DMS53 (cell line): Measurements from ENCODE around the gene PLA2R1.

Experiments used
- DNase-seq: peaks from one replicate; lab custom pipeline; 2025; lab: John Stamatoyannopoulos, UW

The PLA2R1 gene

DNA sequence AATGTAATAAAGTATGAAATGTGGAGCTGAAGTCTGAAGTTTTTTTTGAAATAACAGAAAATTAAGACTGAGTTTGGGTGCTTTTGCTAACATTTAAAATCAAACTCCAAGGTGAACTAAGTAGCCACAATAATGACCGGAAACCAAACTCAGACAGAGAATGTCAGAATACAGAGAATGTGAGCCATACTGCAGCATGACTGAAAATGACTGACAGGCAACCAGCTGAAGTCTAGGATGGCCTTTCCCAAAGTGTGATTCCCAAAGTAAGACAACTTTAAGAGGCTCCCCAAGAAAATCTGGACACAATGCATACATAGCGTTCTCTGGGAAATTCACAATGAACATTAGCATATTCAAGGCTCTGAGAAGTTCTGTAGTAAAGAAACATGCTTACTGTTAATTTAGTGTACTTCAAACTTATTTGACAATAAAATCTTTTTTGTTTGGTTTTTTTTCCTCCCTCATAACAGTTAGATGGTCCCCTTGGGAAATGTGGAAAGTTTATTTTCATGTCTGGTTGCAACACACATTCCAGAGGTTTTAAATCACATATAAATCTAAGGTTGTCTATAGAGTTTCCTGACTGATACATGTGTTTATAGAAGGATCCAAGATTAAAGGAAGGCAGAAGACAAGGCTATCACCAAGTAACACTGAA lies 28.6 kb downstream of the PLA2R1 start:
- no peak for DNase-seq

- no peak for DNase-seq
Measured at GRCh38 chr2:160029270-160029628, 33.2 kb downstream of the PLA2R1 start.

DNA sequence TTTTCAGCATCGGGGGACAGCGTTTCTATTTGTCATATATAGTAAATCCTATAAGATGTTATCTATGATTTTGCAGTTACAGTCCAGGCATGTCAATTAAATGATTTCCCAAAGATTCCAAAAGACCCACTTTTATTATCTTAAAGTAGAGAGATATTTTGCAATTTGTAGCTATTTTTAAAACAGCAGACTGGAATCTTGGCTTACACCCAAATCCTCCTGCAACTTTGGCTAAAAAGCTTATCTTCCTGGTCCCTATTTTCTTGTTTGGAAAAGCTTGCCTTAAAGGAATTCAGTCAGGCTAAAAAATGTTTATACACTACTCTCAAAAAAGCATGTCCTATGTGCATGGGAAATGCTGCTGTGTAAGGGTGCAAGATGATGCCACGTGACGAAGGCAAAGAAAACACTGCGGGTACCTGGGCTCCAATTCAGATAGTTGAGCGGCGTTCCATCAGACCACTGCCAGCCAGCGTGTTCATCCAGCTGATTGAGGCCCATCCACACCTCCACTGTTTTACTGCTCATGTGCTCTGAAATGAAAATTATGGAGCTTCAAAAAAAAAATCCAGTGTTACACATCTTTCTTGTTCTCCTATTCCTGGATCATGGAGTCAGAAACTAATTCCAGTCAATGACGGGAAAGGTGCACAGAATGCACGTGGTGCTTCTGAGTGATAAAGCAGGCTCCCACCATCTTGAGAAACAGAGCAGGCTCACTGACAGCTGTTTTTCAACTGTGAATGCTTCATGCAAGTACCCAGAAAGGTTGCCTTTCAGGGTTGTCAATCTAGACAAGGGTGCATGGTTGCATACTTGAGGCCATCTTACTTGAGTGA lies 33.8 kb downstream of the PLA2R1 start:
- DNase-seq, result no peak

GRCh38 chr2:160022162-160022561 lies 40.3 kb downstream of the PLA2R1 start:
- peak; percentile 47 for DNase-seq

DNA sequence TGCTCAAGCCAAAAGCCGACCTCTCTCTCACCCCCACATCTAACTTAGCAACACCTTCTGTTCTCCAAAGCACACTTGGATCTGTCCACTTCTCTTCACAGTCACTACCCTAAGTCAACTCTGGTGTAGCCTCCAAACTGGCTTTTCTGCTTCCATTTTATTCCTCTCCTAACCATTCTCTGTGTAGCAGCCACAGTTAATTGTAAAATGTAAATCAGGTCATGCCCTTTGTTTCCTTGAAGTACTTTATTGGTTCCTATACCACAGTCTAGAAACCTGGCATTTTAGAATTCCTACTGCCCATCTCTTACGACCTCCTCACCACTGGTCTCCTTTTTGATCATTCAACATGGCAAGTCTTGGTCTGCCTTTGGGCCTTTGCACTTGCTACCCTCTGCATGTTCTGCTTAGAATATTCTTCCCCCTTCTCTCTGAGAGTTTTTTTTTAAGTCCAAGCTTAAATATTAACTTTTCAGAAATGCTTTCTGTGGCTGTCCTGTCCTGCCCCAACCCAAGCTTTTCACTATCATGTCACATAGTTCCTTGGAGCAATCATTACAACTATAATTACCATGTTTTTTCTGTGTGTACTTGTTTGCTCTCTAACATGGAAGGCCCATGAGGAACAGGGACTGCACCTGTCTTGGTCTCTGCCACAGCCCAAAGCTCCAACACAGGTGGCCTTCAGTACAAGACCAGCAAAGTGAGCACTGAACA lies 42.9 kb downstream of the PLA2R1 start:
- DNase-seq, result no peak

GRCh38 chr2:160015746-160016145 lies 46.7 kb downstream of the PLA2R1 start:
- DNase-seq, result no peak

- DNase-seq, result peak; percentile 32
Measured at GRCh38 chr2:160014227-160014626, 48.2 kb downstream of the PLA2R1 start.

GRCh38 chr2:160010361-160011145 lies 51.9 kb downstream of the PLA2R1 start:
- no peak for DNase-seq

DNA sequence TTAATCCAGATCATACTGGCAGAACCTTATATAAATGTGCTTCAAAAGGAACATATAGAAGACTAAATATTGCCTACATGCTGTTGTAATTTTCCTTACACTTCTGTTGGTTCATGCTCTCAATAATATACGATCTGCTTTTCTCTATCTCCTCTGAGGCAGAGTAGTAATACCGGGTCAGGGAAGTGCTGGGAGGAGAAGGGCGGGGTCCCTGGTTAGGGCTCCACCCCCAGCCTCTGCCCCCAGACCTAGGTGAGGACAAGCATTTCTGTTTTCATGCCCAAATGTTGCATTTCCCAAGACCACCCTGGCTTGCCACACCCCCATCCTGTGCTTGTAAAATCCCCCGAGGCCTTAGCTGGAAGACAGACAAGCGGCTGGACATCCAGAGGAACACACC lies 55.3 kb downstream of the PLA2R1 start:
- no peak for DNase-seq

GRCh38 chr2:160006475-160006874 lies 55.9 kb downstream of the PLA2R1 start:
- DNase-seq, result no peak

DNA sequence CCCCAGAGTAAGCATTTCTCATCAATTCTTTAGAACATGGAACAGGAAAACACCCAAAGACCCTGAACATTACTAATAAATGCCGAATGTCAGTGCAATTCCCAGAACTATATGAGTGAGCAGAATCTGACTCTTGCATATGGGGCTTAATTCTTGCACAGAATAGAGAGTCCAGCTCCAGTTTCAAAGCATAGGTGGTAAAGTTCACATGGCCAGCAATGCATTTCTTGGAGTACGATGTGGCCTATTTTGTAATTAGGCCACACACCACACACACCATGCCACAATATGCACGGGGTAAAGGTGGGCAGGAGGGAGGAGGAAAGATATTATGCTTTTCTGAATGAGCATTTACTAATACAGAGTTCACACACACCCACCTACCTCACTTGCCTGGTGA lies 56.5 kb downstream of the PLA2R1 start:
- DNase-seq, result no peak

DNA sequence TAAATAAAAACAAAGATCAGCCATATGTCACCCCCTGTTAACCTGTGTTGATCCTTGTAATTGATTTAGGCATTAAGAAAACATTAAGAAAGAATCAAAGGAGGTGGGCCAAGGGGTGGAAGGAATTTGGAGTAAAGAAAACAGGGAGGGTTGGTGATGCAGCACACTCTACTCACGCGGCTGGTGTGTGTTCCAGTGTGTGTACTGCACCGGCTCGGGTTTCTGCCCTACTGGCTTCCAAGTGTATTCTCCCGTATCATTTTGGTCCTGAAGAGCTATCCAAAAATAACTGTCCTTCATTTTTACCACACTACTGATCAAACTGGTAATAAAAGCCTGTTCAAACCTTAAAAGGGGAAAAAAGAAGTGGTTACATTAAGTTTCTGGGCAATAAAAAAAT lies 56.9 kb downstream of the PLA2R1 start:
- DNase-seq, result no peak

DNA sequence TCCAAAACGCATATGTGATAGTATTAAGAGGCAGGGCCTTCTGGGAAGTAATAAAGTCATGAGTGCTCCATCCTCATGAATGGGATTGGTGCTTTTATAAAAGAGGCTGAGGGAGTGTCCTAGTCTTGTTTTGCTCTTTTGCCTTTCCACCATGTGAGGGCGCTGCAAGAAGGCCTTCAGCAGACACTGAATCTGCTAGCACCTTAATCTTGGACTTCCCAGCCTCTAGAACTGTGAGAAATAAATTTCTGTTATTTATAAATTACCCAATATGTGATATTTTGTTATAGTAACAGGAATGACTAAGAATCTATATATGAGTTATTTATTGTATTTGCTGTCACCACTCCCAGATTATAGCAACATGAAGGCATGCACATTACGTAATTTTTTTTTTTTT lies 63.5 kb downstream of the PLA2R1 start:
- DNase-seq, result peak; percentile 32

DNA sequence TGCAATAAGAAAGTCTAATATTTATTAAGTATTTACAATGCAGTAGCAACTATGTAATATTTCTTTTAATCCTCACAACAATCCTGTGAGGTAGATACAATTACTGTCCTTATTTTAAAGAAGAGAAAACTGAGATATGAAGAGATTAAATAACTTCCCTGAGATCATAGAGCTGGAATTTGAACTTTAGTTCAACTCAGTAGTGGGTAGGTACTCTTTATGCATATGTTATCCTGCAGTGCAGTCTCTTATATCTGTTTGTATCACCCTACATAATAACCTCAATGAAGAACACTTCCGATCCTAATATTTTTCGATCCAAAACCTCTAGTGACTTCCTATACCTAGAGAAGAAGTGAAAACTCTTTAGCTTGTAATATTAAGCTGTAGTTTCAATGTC lies 64.2 kb downstream of the PLA2R1 start:
- DNase-seq, result no peak

- DNase-seq, result no peak
Measured at GRCh38 chr2:159996792-159997546, 65.4 kb downstream of the PLA2R1 start.

DNA sequence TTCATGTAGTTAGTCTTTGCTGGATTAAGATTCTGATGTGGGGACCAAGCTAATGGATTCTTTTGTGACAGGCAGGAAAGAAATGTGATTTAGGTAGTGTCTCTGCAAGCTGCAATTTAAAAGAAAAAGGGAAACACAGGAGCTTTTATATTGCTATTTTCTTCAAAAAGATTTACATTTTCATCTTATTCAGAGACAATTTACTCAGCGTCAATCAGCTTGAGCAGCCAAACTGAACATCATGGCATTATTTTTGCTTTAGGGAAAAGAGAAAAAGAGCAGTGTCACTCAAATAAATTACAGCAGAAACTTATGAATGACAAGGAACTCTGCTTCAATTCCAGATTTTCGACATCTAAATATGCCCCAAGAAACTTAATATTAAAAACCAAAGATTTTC lies 67.4 kb downstream of the PLA2R1 start:
- no peak for DNase-seq

DNA sequence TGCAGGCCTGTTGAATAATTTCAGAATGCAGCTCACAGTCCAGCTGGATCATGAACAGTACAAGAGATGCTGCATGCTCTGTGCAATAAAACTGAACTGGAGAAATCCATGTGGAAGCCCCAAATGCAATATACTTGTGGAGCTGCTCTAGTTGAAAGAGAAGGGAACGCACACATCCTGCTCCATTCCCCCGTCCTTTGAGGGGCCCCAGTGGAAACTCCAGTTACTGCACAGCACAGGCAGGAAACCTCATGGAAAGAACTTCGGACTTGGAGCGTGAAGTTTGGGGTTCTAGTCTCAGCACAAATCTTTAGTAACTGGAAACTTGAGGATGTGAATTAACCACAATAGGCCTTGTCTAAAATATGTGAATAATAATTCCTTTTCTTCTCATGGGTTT lies 73.2 kb downstream of the PLA2R1 start:
- DNase-seq, result no peak

DNA sequence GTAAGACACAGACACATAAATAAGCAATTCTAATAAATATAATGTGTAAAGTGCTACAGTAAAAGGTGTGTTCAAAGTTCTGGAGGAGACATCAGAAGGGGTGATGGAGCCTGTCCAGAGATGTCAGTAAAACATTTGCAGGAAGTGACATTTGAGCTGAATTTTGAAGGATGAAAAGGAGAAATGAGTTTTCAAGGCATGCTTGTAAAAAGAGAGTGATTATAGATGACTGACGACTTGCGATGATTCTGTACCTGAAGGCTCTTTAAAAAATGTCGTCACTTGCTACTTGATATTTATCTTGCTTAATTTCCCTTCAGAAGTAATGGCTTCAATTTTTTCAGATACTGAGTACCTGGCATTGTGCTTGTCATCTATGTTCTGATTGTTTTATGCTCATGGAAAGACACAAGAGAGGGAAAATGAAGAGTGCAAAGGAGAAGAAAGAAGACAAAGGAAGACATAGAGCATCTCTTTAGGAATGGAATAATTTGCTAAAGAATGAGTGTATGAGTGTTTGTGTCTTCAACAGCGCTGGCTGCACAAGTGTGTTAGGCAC lies 73.9 kb downstream of the PLA2R1 start:
- no peak for DNase-seq

DNA sequence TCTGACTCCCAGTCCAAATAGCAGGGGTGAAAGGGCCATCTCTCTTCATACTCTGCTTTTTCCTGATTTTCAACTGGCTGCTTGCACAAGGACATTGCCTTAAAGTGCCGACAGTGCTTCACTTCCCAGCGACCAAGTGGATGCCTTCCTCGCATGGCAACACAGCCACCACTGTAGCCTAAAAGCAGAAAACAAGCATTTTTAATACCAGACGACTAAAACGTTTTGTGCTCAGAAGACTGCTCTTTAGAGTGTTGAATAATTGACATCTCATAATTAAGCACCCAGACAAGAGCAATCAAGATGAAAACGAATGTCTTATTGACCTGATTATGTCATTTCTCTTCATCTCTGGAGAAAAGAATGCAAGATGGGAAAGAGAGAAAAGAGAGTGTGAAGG lies 75.2 kb downstream of the PLA2R1 start:
- no peak for DNase-seq

DNA sequence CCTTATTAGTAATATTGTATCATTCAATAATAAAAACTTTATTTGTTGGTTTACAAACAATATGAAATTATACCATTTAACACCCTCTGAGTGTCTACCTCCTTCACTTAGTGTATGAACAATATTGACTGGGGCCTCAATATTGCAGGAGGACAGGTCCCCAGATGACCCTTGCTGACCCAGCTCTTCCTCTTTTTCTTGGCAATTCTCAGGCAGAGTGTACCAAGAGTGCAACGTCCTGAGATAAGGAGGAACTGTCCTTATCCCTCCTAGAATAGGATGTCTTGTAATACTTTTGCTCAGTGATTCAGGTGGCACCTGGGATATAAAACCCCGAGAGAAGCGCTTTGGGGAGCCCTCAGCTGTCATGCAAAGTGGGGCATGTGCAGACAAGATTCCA lies 76.8 kb downstream of the PLA2R1 start:
- no peak for DNase-seq

DNA sequence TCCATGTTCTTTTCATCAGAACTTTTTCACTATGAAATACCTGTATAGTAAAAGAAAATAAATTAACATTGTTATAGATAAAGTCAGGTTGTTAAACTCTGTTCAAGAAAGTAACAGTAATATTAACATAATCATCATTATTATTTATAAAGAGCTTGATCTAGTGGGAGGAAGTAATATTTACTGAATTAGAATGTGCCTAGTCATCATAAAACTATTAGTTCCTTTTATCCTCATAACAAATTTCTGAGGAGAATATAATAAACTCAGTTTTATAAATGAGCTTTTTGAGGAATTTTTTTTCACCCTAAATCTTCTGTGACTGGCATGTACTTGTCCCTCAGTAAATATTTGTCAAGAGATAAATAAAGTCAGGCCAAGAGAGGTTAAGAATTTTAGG lies 78.4 kb downstream of the PLA2R1 start:
- DNase-seq, result no peak
